GM21423 (cell line): Measurements from ENCODE around the gene IGFN1.

Experiments used
- ATAC-seq: cut with Tn5 transposase; IDR thresholded peaks from one replicate; pipeline ENCODE4 v1.9.1; 2021; ENCODE audit warnings: mild to moderate bottlenecking, moderate library complexity; ENCODE audit not compliant: unreplicated experiment

The IGFN1 gene

DNA sequence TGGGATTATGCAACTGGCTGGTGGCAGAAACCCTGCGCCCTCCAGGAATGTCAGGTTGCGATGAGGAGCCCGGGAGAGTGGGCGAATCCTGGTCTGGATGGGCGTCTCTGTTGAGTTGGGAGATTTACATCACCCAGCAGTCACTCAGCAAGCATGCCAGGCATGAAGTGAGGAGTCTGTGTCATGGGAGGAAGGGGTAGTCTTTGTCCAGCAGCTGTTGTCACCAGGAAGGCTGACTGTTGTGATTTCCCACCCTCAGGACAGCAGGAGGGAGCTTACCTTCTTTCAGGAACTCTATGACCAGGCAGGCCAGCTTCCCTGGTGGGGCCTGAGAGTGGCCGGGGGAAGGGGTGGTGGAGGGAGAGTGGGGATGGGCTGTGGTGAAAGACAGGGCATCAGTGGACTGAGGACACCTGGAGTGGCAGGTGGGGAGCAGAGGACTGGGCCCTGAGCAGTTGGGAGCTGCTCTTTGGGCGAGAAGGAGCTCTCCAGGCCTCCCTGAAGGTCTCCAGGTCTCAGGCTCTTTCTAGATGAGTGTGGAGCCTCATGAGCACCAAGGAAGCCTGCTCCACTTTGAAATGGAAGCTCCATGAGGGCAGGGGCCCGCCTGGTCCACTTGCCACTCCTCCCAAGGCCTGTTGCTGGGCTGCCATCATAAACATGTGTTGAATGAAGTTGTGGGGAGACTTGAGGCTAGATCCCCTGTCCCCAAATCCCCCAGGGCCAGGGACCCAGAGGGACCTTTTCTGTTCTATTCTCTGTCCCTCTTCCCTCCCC is 71.3 kb downstream of the IGFN1 start:
- no peak for ATAC-seq

DNA sequence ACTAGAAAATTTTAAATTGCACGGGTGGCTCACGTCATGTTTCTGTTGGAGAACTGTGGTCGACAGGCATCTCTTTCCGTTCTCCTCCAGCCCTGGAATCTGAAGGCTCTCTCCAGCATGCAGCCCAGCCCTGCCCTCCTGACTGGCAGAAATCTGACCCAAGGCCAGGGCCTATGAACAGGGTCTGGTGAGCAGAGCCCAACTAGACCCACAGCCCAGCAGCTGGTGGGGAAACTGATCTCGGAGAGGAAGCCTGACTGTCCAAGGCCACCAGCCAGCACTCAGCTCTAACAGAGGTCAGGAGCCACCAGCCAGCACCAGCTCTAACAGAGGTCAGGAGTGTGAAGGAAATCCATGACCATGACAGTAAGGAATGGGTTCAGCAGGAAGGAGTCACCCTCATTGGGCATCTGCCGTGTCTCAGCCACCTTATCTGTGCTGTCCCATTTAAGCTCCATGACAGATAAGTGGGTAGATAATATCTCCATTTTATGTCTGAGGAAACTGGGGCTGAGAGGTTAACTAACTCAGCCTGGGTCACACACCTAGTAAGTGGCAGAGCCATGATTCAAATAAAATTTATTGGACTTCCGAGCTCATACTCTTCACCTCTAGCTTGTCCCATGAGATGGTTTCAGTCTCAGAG is 72.5 kb downstream of the IGFN1 start:
- ATAC-seq = no peak

GRCh38 chr1:201264072-201264471 is 73.4 kb downstream of the IGFN1 start:
- ATAC-seq = no peak

- no peak for ATAC-seq
Observed at GRCh38 chr1:201264554-201264953, 73.9 kb downstream of the IGFN1 start.

GRCh38 chr1:201265756-201266155 is 75.1 kb downstream of the IGFN1 start:
- no peak for ATAC-seq

- ATAC-seq = no peak
Observed at GRCh38 chr1:201266276-201266675, 75.7 kb downstream of the IGFN1 start.

GRCh38 chr1:201266774-201267173 is 76.2 kb downstream of the IGFN1 start:
- ATAC-seq = no peak

GRCh38 chr1:201267481-201268229 is 77.0 kb downstream of the IGFN1 start:
- ATAC-seq = no peak

GRCh38 chr1:201268604-201269151 is 78.1 kb downstream of the IGFN1 start:
- no peak for ATAC-seq

GRCh38 chr1:201269281-201269680 is 78.7 kb downstream of the IGFN1 start:
- no peak for ATAC-seq

DNA sequence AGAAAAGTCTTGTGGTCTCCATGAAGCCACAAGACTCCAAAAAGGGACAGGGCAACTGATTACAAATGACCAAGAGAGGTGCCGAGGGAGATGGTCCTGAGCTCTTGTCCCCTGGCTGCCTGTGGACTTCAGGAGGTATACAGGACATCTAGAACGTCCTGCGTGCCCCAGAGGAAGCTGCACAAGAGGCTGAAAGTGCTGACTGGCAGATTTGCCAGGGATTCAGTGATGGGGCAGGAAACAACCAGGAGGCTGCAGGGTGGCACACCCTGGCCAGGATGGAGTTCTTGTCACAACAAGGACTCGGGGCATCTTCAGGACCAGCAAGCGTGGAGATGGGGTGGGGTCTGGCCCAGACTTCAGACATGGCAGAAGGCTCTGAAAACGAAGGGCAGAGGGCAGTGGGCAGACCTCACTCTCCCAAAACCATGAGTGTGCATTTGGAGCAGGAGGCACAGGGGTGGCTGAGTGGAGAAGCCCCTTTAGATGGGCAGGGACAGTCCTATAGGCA is 79.3 kb downstream of the IGFN1 start:
- ATAC-seq = no peak

DNA sequence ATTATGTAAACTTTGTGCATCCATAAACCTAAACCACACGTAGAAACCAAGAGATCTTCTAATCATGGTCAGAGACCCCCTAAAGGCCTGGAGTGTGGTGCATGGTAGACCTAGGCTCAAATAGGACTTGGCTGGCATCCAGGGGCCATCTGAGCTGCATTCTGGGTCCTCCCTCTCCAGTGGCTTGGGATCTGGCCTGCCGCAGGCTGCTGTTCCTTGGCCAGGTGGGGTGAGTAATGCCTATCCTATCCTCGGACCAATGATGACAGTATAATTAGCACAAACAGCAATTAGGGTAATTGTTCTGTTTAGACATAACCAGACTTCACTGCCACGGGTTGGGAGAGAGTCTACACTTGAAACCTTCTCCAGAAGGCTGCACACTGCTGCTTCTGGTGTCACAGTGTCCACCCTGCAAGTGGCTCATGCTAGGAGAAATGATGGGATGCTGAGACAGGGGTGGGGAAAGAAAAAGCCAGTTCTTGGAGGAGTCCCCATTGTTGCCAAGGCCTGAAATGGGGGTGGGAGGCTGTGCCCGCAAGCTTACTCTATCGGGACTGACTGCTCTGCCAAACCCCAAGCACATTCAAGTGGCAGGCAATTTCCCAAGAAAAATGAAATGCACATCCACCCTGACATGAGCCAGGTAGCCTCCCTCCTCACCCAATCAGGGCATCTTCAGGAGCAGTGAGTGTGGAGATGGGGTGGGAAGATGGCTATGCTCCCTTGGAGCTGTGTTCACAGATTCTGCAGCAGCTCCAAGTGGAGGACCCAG is 80.2 kb downstream of the IGFN1 start:
- no peak for ATAC-seq

- no peak for ATAC-seq
Observed at GRCh38 chr1:201272799-201273198, 82.2 kb downstream of the IGFN1 start.

GRCh38 chr1:201274616-201275252 is 84.1 kb downstream of the IGFN1 start:
- no peak for ATAC-seq

DNA sequence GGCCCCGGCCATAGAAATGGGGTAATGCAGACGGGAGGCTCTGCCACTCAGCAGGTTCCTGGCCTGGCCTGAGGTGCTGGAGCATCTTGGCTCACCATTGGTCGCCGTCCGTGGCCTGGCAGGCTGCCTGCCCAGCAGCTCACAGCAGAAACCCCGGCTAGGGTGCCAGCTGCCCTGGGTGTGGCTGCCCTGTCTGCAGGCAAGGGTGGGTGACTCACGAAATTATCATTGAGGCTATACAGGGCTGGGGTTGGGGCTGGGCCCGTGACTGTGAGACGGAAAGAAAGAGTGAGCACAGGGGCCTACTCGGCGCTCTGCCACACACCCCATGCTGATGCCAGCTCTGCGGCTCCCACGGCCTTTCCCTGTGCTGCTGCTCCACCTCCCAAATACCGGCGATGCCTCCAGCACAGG is 84.6 kb downstream of the IGFN1 start:
- no peak for ATAC-seq

GRCh38 chr1:201276891-201277290 is 86.3 kb downstream of the IGFN1 start:
- ATAC-seq = no peak

DNA sequence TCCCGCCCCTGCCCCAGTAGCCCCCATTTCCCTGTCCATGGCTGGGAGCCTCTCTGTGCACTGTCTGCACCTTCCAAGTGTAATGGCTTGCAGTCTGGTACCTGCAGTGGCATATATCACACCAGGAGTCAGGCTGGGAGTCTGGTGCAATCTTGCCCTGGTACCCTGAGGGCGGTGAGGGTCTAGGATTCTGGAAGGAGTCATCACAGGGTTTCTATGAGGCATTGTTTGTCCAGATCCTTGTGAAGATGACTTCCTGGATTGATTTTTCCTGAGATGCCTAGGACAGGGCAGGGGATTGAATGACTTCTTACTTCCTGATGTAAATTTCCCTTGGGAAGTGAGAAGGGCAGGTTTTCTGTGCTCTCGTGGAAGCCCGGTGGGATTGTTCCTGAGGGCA is 86.8 kb downstream of the IGFN1 start:
- no peak for ATAC-seq
